ENCODE results near the gene DNASE1L2. TPM values are rescaled to one million over a fixed set of nuclear protein-coding genes. Genes with fewer than 3 reads are reported as not detected.
"Not testable (repeated sequence)": the region's sequence is repeated elsewhere in the genome, so short reads cannot be mapped to it uniquely, and the experiment has no call there.

DNASE1L2 gene
- total RNA-seq, 1 experiment from 2014 or later = 0.27 TPM

DNA sequence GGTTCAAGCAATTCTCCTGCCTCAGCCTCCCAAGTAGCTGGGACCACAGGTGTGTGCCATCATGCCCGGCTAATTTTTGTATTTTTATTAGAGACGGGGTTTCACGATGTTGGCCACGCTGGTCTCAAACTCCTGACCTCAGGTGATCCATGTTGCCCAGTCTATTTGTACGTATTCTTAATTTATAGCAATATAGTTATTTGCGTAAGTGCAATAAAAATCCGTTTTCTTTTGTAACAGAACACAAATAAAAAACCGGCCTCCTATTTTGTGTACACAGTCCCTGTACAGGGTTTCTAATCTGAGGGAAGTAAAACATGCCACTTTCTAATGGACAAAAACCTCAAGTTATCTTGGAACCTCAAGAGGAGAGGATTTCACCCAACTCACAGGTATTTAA lies 24.0 kb downstream of the DNASE1L2 start:
- no peak for DNase-seq
- Histone ChIP-seq H3K4me1 (no peaks in the 10 kb centered on the region), H3K9me3 (no peaks in the 10 kb centered on the region), H3K4me3 (ENCODE audit: low read depth, low read length) (no peak overlapping the region), H3K27me3 (replicated peaks; ENCODE audit: control insufficient read depth, insufficient read depth, low read length) (no peaks in the 10 kb centered on the region), H3K36me3 (ENCODE audit: control insufficient read depth, insufficient read depth, low read length) (peaks cover 3% of the 10 kb centered on the region)
- ChIA-PET POLR2A (interaction anchor here (1.1 kb wide), 1 partner anchor 9 kb away, joined by 8 read pairs; the partner anchor contains the start of gene ECI1), CTCF (no interaction called here)
- no TSS peak for BruUV-seq (replicated peaks)
- Mint-ChIP-seq H3K4me3 (ENCODE audit: unreplicated experiment) (no peak overlapping the region), H3K9me3 (ENCODE audit: unreplicated experiment) (no peaks in the 10 kb centered on the region), H3K36me3 (ENCODE audit: insufficient read depth, unreplicated experiment) (peaks cover 98% of the 10 kb centered on the region), H3K27ac (ENCODE audit: unreplicated experiment) (no peak overlapping the region), H3K4me1 (ENCODE audit: low read depth, unreplicated experiment) (no peaks in the 10 kb centered on the region), H3K27me3 (ENCODE audit: insufficient read depth, unreplicated experiment) (no peaks in the 10 kb centered on the region)
- intact Hi-C loops (cut with micrococcal nuclease; ENCODE audit: unreplicated experiment) = loop anchor here (10.0 kb wide), 1 partner anchor 165 kb away; the partner anchor contains the start of gene CCNF
- TF ChIP-seq, protein P1, sequence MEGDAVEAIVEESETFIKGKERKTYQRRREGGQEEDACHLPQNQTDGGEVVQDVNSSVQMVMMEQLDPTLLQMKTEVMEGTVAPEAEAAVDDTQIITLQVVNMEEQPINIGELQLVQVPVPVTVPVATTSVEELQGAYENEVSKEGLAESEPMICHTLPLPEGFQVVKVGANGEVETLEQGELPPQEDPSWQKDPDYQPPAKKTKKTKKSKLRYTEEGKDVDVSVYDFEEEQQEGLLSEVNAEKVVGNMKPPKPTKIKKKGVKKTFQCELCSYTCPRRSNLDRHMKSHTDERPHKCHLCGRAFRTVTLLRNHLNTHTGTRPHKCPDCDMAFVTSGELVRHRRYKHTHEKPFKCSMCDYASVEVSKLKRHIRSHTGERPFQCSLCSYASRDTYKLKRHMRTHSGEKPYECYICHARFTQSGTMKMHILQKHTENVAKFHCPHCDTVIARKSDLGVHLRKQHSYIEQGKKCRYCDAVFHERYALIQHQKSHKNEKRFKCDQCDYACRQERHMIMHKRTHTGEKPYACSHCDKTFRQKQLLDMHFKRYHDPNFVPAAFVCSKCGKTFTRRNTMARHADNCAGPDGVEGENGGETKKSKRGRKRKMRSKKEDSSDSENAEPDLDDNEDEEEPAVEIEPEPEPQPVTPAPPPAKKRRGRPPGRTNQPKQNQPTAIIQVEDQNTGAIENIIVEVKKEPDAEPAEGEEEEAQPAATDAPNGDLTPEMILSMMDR (IDR thresholded peaks at IDR 0.05; ENCODE audit: insufficient read depth in 1 of 2, low read depth in 1 of 2, low read length in 1 of 2, severe bottlenecking in 1 of 2, unreplicated experiment in 1 of 2) = no peak

DNA sequence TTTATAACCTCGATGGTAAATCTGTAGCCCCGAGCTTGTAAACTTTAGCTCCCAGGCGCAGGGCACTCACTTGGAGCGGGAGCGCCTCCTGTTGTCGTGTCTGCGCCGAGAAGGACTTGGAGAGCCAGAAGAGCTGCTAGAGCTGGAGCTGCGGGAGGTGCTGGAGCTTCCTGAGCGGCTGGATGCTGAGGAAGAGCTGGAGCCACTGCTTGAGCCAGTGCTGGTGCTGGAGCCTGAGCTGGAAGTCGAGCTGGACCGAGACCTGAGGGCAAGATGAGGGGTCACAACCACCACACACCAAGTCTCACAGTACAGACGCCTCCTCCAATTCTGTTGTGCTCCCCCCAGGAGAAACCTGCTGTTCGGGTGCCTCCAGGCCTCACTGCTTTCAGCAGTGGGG lies 26.8 kb downstream of the DNASE1L2 start:
- not testable (repeated sequence) for H3K9me3 Mint-ChIP-seq (ENCODE audit: unreplicated experiment); H3K36me3 ChIP-seq (ENCODE audit: control insufficient read depth, insufficient read depth, low read length); H3K27me3 Mint-ChIP-seq (ENCODE audit: insufficient read depth, unreplicated experiment); H3K4me3 ChIP-seq (ENCODE audit: low read depth, low read length); H3K9me3 ChIP-seq; H3K4me1 Mint-ChIP-seq (ENCODE audit: low read depth, unreplicated experiment); H3K4me3 Mint-ChIP-seq (ENCODE audit: unreplicated experiment); H3K27me3 ChIP-seq (replicated peaks; ENCODE audit: control insufficient read depth, insufficient read depth, low read length); DNase-seq; H3K4me1 ChIP-seq; H3K27ac Mint-ChIP-seq (ENCODE audit: unreplicated experiment); BruUV-seq (replicated peaks)
- CTCF ChIA-PET = interaction anchor here (1.2 kb wide), 1 partner anchor 12 kb away, joined by 3 read pairs; the partner anchor contains the start of gene ECI1
- POLR2A ChIA-PET = interaction anchor here (1.1 kb wide), 1 partner anchor 11 kb away, joined by 4 read pairs; the partner anchor contains the start of gene ECI1
- peaks cover 95% of the 10 kb centered on the region for H3K36me3 Mint-ChIP-seq (ENCODE audit: insufficient read depth, unreplicated experiment)
- intact Hi-C loops (cut with micrococcal nuclease; ENCODE audit: unreplicated experiment) = loop anchor here (10.0 kb wide), 1 partner anchor 162 kb away; the partner anchor contains the start of gene CCNF

DNA sequence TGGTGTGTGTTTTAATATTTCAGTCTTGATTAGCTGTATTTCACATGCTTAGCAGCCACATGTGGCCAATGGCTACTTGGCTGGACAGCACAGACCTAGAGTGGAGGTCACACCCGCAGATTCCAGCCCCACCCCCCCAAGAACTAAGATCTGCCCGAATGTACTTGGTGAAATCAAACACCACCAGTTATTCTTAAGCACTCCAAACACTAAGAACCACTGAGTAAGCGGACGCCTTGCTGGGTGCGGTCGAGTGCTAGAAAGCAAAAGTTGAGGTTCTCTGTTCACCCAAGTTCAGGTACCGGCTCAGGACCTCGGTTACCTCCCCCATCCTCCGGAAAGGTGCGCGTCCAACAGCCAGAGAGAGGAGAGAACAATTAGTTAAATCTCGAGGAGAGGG lies 30.6 kb downstream of the DNASE1L2 start:
- Mint-ChIP-seq H3K4me3 (ENCODE audit: unreplicated experiment) (peak overlapping the region; percentile 96), H3K4me1 (ENCODE audit: low read depth, unreplicated experiment) (peaks cover 13% of the 10 kb centered on the region), H3K27ac (ENCODE audit: unreplicated experiment) (peak overlapping the region; percentile 99), H3K36me3 (ENCODE audit: insufficient read depth, unreplicated experiment) (peaks cover 76% of the 10 kb centered on the region)
- peak overlapping the region; percentile 79 for H3K4me3 ChIP-seq (ENCODE audit: low read depth, low read length)
- CTCF ChIA-PET; H3K27me3 ChIP-seq (replicated peaks; ENCODE audit: control insufficient read depth, insufficient read depth, low read length); H3K4me1 ChIP-seq; POLR2A ChIA-PET; H3K27me3 Mint-ChIP-seq (ENCODE audit: insufficient read depth, unreplicated experiment); BruUV-seq (replicated peaks); H3K9me3 Mint-ChIP-seq (ENCODE audit: unreplicated experiment); DNase-seq; H3K36me3 ChIP-seq (ENCODE audit: control insufficient read depth, insufficient read depth, low read length); H3K9me3 ChIP-seq: not testable (repeated sequence)
- intact Hi-C loops (cut with micrococcal nuclease; ENCODE audit: unreplicated experiment) = loop anchor here (10.0 kb wide), 1 partner anchor 158 kb away; the partner anchor contains the start of gene CCNF

DNA sequence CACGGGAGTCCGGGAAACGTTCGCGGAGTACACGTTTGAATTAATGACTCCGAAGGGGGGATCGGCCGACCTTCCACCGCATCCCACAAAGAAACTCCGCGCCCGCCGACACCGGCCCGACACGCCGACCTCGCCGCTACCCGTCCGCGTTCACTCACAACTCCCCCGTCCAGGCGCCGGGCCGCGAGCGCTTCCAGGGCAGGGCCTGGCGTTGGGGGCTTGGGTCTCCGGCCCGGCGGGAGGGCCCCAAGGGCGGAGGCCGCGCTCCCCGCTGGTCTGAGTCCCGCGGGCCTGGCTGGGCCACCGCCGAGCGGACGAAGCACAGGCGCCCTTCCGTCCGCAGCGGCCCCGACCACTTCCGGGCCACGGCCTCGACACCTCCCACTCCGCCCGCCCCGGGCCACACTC lies 31.3 kb downstream of the DNASE1L2 start:
- CTCF ChIA-PET; H3K27me3 ChIP-seq (replicated peaks; ENCODE audit: control insufficient read depth, insufficient read depth, low read length); DNase-seq; H3K9me3 ChIP-seq; POLR2A ChIA-PET; H3K27me3 Mint-ChIP-seq (ENCODE audit: insufficient read depth, unreplicated experiment); H3K9me3 Mint-ChIP-seq (ENCODE audit: unreplicated experiment); BruUV-seq (replicated peaks); H3K36me3 ChIP-seq (ENCODE audit: control insufficient read depth, insufficient read depth, low read length); H3K4me1 ChIP-seq: not testable (repeated sequence)
- H3K27ac Mint-ChIP-seq (ENCODE audit: unreplicated experiment) = peak overlapping the region; percentile 99
- peak overlapping the region; percentile 79 for H3K4me3 ChIP-seq (ENCODE audit: low read depth, low read length)
- peak overlapping the region; percentile 96 for H3K4me3 Mint-ChIP-seq (ENCODE audit: unreplicated experiment)
- H3K36me3 Mint-ChIP-seq (ENCODE audit: insufficient read depth, unreplicated experiment) = peaks cover 69% of the 10 kb centered on the region
- intact Hi-C loops (cut with micrococcal nuclease; ENCODE audit: unreplicated experiment) = loop anchor here (10.0 kb wide), 1 partner anchor 157 kb away; the partner anchor contains the start of gene CCNF
- peaks cover 13% of the 10 kb centered on the region for H3K4me1 Mint-ChIP-seq (ENCODE audit: low read depth, unreplicated experiment)
